Measurements from ENCODE around the gene SLCO3A1. TPM values are rescaled to one million over a fixed set of nuclear protein-coding genes. Genes with fewer than 3 reads are reported as not detected.

The SLCO3A1 gene
- total RNA-seq, 3 donors from 2014 or later = 13.4 to 23.8 (median 14.3) TPM

GRCh38 chr15:92153620-92154019, 300.1 kb downstream of the SLCO3A1 start:
- no peak for DNase-seq
- ATAC-seq = no peak
- H3K4me1 ChIP-seq (ENCODE audit: low read depth) = no peaks in the 10 kb centered on the region
- no peaks in the 10 kb centered on the region for H3K9me3 ChIP-seq
- TF ChIP-seq CTCF (IDR thresholded peaks at IDR 0.05) = no peak
- intact Hi-C loops (cut with DNase I, micrococcal nuclease) = no loop called here
- no peak overlapping the region for H3K4me3 ChIP-seq
- H3K36me3 ChIP-seq (ENCODE audit: low read depth) = no peaks in the 10 kb centered on the region

- ATAC-seq (no peak), DNase-seq (no peak)
- Histone ChIP-seq H3K4me3 (no peak overlapping the region), H3K4me1 (ENCODE audit: low read depth) (no peaks in the 10 kb centered on the region), H3K9me3 (no peaks in the 10 kb centered on the region), H3K36me3 (ENCODE audit: low read depth) (no peaks in the 10 kb centered on the region)
- TF ChIP-seq CTCF (IDR thresholded peaks at IDR 0.05) = no peak
- intact Hi-C loops (cut with DNase I, micrococcal nuclease) = no loop called here
Observed at GRCh38 chr15:92155934-92156333, 302.4 kb downstream of the SLCO3A1 start.

GRCh38 chr15:92157666-92158298, 304.3 kb downstream of the SLCO3A1 start:
- Histone ChIP-seq H3K4me3 (no peak overlapping the region), H3K9me3 (no peaks in the 10 kb centered on the region), H3K4me1 (ENCODE audit: low read depth) (no peaks in the 10 kb centered on the region), H3K36me3 (ENCODE audit: low read depth) (no peaks in the 10 kb centered on the region)
- DNase-seq (no peak), ATAC-seq (no peak)
- no peak for TF ChIP-seq CTCF (IDR thresholded peaks at IDR 0.05)
- intact Hi-C loops (cut with DNase I, micrococcal nuclease) = no loop called here

- Histone ChIP-seq H3K4me3 (no peak overlapping the region), H3K9me3 (no peaks in the 10 kb centered on the region), H3K36me3 (ENCODE audit: low read depth) (no peaks in the 10 kb centered on the region), H3K4me1 (ENCODE audit: low read depth) (no peaks in the 10 kb centered on the region)
- no peak for TF ChIP-seq CTCF (IDR thresholded peaks at IDR 0.05)
- intact Hi-C loops (cut with DNase I, micrococcal nuclease) = no loop called here
- DNase-seq = no peak
- peak; percentile 79 for ATAC-seq
Observed at GRCh38 chr15:92158426-92158825, 304.9 kb downstream of the SLCO3A1 start.

DNA sequence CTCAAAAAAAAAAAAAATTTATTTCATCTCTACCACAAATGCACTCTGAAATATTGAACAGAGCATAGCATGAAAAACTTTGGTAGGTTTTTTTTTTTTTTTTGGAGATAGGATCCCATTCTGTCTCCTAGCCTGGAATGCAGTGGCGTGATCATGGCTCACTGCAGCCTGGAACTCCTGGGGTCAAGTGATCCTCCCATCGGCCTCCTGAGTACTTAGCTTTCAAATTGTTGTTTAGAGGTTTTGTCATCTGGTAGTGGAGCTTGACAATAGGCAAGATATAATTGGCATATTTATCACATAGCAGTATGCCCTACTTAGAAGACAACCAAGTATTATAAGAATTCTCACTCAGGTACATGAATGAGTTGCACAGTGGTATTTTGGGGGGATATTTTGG, 306.0 kb downstream of the SLCO3A1 start:
- TF ChIP-seq CTCF (IDR thresholded peaks at IDR 0.05) = no peak
- Histone ChIP-seq H3K4me1 (ENCODE audit: low read depth) (peaks cover under 1% of the 10 kb centered on the region), H3K36me3 (ENCODE audit: low read depth) (no peaks in the 10 kb centered on the region), H3K9me3 (no peaks in the 10 kb centered on the region), H3K4me3 (no peak overlapping the region)
- ATAC-seq (no peak), DNase-seq (no peak)
- intact Hi-C loops (cut with DNase I, micrococcal nuclease) = no loop called here

Data from mucosa of descending colon (tissue), 3 donors.